Heart left ventricle (tissue), 16 donors: ENCODE results near the gene LSM14A. TPM values are rescaled to one million over a fixed set of nuclear protein-coding genes. Genes with fewer than 3 reads are reported as not detected.
A peak's percentile ranks its signal among the peaks of the same experiment; 100 is the strongest.

Experiments used
- ATAC-seq, 4 donors: fragments of 200-7000 bp; cut with Tn5 transposase; one replicate each; pipeline ENCODE4 v1.9.1; 2020 to 2022; ENCODE audit warnings: moderate library complexity in 4 of 4, mild to moderate bottlenecking in 3 of 4, moderate number of reproducible peaks in 1 of 4
- DNase-seq, 5 donors: peaks; one replicate each; pipeline ENCODE4 v3.0.0-alpha.2; 2020
- H3K27ac ChIP-seq, 12 donors: fragments of 200-600 bp; sonication (generic) in 4 of 12; one replicate each; pipeline versions ENCODE4 v1.5.0 to v1.8.0; 2016 to 2022; ENCODE audit warnings: mild to moderate bottlenecking in 2 of 12
- H3K27me3 ChIP-seq, 9 donors: fragments of 200-600 bp; sonication (generic) in 2 of 9; one replicate each; pipeline versions ENCODE4 v1.5.1 to v1.8.0; 2016 to 2022; ENCODE audit warnings: mild to moderate bottlenecking in 3 of 9
- H3K36me3 ChIP-seq, 9 donors: fragments of 200-600 bp; sonication (generic) in 2 of 9; one replicate each; pipeline versions ENCODE4 v1.5.0 to v1.8.0; 2018 to 2022; ENCODE audit warnings: mild to moderate bottlenecking in 2 of 9
- H3K4me1 ChIP-seq, 12 donors: fragments of 200-600 bp; sonication (generic) in 4 of 12; one replicate each; pipeline versions ENCODE4 v1.5.0 to v1.8.0; 2016 to 2022; ENCODE audit warnings: mild to moderate bottlenecking in 3 of 12
- H3K4me3 ChIP-seq, 12 donors: fragments of 200-600 bp; sonication (generic) in 4 of 12; one replicate each; pipeline versions ENCODE4 v1.5.0 to v1.8.0; 2017 to 2022; ENCODE audit warnings: mild to moderate bottlenecking in 9 of 12, moderate library complexity in 4 of 12
- H3K9me3 ChIP-seq, 12 donors: fragments of 200-600 bp; sonication (generic) in 4 of 12; one replicate each; pipeline versions ENCODE4 v1.5.0 to v1.8.0; 2016 to 2022; ENCODE audit warnings: mild to moderate bottlenecking in 1 of 12
- POLR2A ChIP-seq, 2 donors: fragments of 450-650 bp; IDR thresholded peaks; one replicate each; pipeline ENCODE4 v1.6.1; 2017; ENCODE audit warnings: antibody characterized with exemption in 2 of 2, mild to moderate bottlenecking in 2 of 2, moderate library complexity in 2 of 2
- WGBS, 4 donors: extraction: QIAGEN DNeasy Blood & Tissue Kit in 2 of 4; methylation state at CpG; one replicate each; pipeline versions ENCODE4 v1.1.5 to v1.1.7; 2013 to 2018; 5-methylcytosine and 5-hydroxymethylcytosine counted together
- intact Hi-C, 10 donors: fragments of 100-400 bp; cut with DNase I; formaldehyde crosslinking; loops; one replicate each; pipeline versions ENCODE4 v1.11.1 to v1.14.2; 2022
- polyA plus RNA-seq, 2 donors: library from polyadenylated mRNA; stranded (reverse); fragments of 200-250 nt; gene quantifications; one replicate each; pipeline ENCODE4 v1.2.3, GENCODE V29; 2013
- total RNA-seq, 9 donors: library from RNA; depleted of rRNA in 2 of 9; stranded (reverse); fragments of >200 nt in 2 of 9; fragmentation: NEBNext Ultra II Directional in 3 of 9; extraction: Animal tissue kit (Norgen Biotek cat#: 25700) in 3 of 9; gene quantifications; one replicate each; pipeline versions ENCODE4 v1.1.0 to v1.2.4, GENCODE V29; 2016 to 2023
- TF ChIP-seq, protein P1 (sequence below), 12 donors: fragments of 200-600 bp; sonication (generic) in 4 of 12; IDR thresholded peaks; one replicate each; pipeline versions ENCODE4 v1.5.0 to v1.8.0; 2018 to 2022; ENCODE audit warnings: antibody characterized with exemption in 12 of 12, mild to moderate bottlenecking in 5 of 12
- donor health status: ischemic (EF 13 %, LVEDD 7.1; RV severe dilation, severe dysfunction).
- donor health status: healthy with polysubstance abuse.
- donor health status: DM: no; HTN: yes; CAD: no.
- donor health status: DM: no; HTN: no; CAD: no.
- donor health status: ischemic (EF 25% LVEDD 6.9; RV normal size, moderate dysfunction).
- donor health status: ischemic (EF 25% LVEDD 5.7; RV mildly dilated, moderate dysfunction).
- donor health status: healthy.
- donor health status: DM: yes; HTN: yes; CAD: no.
- donor health status: ischemic (EF 35%, LVEDD 5.7; RV mildly dilated, moderate dysfunction).
- donor health status: nonischemic (EF 11% LVEDD 7.7; RV severe dilation, severe dysfunction).
- donor health status: DM: yes; HTN: yes; CAD: no.
- donor health status: PGD.
- donor health status: ischemic (EF 29% LVEDD 5.4; RV normal size, mild dysfunction).
- donor health status: nonischemic (EF 23%, LVEDD 6.1; RV moderate dilation, normal function).

Gene LSM14A
- total and polyA plus RNA-seq, 11 donors, result 34.6 to 109 (median 70.5) TPM

DNA sequence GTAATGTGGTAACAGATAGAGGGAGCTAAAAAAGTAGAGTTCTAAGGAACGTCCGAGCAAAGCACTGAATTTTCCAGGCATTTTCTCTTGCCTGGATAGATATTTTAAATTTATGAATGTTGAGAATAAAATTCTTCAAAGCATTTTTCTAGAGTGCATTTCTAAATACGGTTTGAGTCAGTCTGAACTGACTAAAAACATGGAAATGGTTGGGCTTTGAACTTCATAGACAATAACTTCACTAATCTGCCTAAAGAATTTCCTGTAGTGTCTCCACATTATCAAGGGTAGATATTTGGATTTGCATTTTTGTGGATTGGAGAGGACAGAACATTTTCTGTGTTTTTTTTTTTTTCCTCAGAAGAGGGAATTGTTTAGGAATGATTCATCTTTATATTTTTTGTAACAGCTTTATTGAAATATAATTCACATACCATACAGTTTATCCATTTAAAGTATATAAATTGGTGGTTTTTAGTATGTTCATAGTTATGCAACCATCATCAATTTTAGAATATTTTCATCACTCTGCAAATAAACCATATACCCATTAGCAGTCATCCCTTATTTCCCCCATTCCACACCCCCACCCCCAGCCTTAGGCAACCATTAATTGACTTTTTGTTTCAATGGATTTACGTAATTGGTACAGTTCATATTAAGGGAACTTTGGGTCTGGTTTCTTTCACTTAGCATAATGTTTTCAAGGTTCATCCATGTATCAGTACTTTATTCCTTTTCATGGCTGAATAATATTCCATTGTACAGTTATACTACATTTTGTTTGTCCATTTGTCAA is 102.7 kb downstream of the LSM14A start:
- 44 to 59% (median 54%) methylated on average over 4 of the region's 4 CpGs for WGBS, 4 donors
- peaks cover 0 to 72% (median 47%) of the 10 kb centered on the region in 12 donors for H3K4me1 ChIP-seq
- peaks cover 0 to 15% (median 5%) of the 10 kb centered on the region in 9 donors for H3K36me3 ChIP-seq
- no peaks in the 10 kb centered on the region for H3K9me3 ChIP-seq
- H3K27ac ChIP-seq, result peak overlapping the region in 9 of 12 donors; percentile 40 to 69 (median 55)
- DNase-seq (no peak), ATAC-seq (no peak)
- H3K27me3 ChIP-seq, result no peaks in the 10 kb centered on the region
- intact Hi-C loops, result loop anchor here in 2 of 10 donors (5.0 kb wide), 2 partner anchors 37 to 42 kb away; no protein-coding TSS in a partner anchor
- TF ChIP-seq, protein P1, sequence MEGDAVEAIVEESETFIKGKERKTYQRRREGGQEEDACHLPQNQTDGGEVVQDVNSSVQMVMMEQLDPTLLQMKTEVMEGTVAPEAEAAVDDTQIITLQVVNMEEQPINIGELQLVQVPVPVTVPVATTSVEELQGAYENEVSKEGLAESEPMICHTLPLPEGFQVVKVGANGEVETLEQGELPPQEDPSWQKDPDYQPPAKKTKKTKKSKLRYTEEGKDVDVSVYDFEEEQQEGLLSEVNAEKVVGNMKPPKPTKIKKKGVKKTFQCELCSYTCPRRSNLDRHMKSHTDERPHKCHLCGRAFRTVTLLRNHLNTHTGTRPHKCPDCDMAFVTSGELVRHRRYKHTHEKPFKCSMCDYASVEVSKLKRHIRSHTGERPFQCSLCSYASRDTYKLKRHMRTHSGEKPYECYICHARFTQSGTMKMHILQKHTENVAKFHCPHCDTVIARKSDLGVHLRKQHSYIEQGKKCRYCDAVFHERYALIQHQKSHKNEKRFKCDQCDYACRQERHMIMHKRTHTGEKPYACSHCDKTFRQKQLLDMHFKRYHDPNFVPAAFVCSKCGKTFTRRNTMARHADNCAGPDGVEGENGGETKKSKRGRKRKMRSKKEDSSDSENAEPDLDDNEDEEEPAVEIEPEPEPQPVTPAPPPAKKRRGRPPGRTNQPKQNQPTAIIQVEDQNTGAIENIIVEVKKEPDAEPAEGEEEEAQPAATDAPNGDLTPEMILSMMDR (IDR thresholded peaks at IDR 0.05), result no peak
- no peak for TF ChIP-seq POLR2A (IDR thresholded peaks at IDR 0.05)
- no peak overlapping the region for H3K4me3 ChIP-seq

DNA sequence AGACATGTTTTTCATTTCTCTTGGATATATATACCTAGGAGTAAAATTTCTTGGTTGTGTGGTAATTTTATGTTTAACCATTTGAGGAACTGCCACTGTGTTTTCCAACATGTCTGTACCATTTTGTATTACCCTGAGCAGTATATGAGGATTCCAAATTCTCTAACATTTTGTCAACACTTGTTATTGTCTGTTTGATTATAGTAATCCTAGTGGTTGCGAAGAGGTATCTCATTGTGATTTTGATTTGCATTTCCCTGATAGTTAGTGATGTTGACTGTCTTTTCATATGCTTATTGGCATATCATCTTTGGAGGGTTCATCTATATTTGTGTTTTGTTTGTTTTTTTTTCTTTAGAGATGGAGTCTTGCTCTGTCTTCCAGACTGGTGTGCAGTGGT is 103.4 kb downstream of the LSM14A start:
- no peaks in the 10 kb centered on the region for H3K27me3 ChIP-seq
- no peak for DNase-seq
- no peak for TF ChIP-seq POLR2A (IDR thresholded peaks at IDR 0.05)
- TF ChIP-seq, protein P1 (IDR thresholded peaks at IDR 0.05), result no peak
- intact Hi-C loops, result no loop called here
- peaks cover 0 to 15% (median 5%) of the 10 kb centered on the region in 9 donors for H3K36me3 ChIP-seq
- no peaks in the 10 kb centered on the region for H3K9me3 ChIP-seq
- H3K27ac ChIP-seq, result peak overlapping the region in 1 of 12 donors; percentile 58
- peaks cover 0 to 65% (median 41%) of the 10 kb centered on the region in 12 donors for H3K4me1 ChIP-seq
- ATAC-seq, result no peak
- H3K4me3 ChIP-seq, result no peak overlapping the region
- WGBS, 4 donors, result 95 to 100% (median 99%) methylated on average over 1 of the region's 1 CpG

DNA sequence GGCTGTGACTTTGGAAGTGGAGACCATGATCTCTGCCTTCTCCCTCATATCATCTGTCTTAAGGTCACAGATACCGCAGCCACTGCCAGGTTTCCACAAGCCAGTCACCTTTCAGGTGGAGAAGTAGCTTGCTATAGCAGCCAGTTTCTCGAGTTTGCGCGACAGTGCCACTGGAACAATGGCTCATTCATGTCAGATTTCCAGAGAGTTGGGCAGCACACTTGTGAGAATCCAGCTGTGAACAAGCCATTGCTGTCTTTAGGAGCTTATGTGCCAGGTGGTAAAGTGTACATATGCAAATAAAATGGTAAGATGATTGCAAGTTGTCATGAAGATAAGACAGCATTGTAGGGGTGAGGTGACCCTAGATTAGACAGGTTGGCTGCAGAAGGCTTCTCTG is 104.3 kb downstream of the LSM14A start:
- H3K27ac ChIP-seq, result peak overlapping the region in 2 of 12 donors; percentile 15
- H3K4me1 ChIP-seq, result peaks cover 0 to 60% (median 33%) of the 10 kb centered on the region in 12 donors
- no peak for TF ChIP-seq POLR2A (IDR thresholded peaks at IDR 0.05)
- TF ChIP-seq, protein P1 (IDR thresholded peaks at IDR 0.05), result no peak
- 58 to 75% (median 67%) methylated on average over 4 of the region's 4 CpGs for WGBS, 4 donors
- no peak for DNase-seq
- H3K27me3 ChIP-seq, result no peaks in the 10 kb centered on the region
- peaks cover 0 to 16% (median 7%) of the 10 kb centered on the region in 9 donors for H3K36me3 ChIP-seq
- intact Hi-C loops, result no loop called here
- no peaks in the 10 kb centered on the region for H3K9me3 ChIP-seq
- no peak overlapping the region for H3K4me3 ChIP-seq
- ATAC-seq, result no peak

DNA sequence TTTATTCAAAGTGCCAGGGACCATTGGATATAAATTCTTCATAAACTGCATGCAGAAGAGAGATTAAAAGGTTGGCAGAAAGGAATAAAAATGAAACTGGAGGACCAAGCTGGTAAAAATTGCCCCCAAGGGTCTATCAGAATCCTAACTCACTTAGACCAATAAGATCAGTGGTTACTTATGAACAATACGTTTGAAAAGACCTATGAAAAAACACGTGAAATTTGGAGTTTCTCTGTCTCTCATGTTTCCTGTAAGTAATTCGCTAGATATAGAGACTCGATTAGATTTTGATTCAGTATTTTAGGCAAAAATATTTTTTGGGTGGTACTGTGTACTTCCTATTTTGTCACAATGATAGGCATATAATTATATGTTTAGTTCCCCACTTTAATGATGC is 104.9 kb downstream of the LSM14A start:
- peaks cover 0 to 20% (median 7%) of the 10 kb centered on the region in 9 donors for H3K36me3 ChIP-seq
- ATAC-seq (no peak), DNase-seq (no peak)
- TF ChIP-seq, protein P1 (IDR thresholded peaks at IDR 0.05), result no peak
- no peak for TF ChIP-seq POLR2A (IDR thresholded peaks at IDR 0.05)
- no peaks in the 10 kb centered on the region for H3K9me3 ChIP-seq
- no peak overlapping the region for H3K4me3 ChIP-seq
- intact Hi-C loops, result no loop called here
- no peaks in the 10 kb centered on the region for H3K27me3 ChIP-seq
- H3K27ac ChIP-seq, result peak overlapping the region in 1 of 12 donors; percentile 15
- 54 to 65% (median 61%) methylated on average over 4 of the region's 4 CpGs for WGBS, 4 donors
- H3K4me1 ChIP-seq, result peaks cover 0 to 60% (median 32%) of the 10 kb centered on the region in 12 donors
